Measurements from ENCODE around the gene SLC46A1. TPM values are rescaled to one million over a fixed set of nuclear protein-coding genes. Genes with fewer than 3 reads are reported as not detected.
A peak's percentile ranks its signal among the peaks of the same experiment; 100 is the strongest.

The SLC46A1 gene
- total RNA-seq, 3 donors from 2014 or later, result 11.2 to 22.7 (median 12.5) TPM

GRCh38 chr17:28398280-28398981 is 7.6 kb downstream of the SLC46A1 start:
- H3K9me3 ChIP-seq, result no peaks in the 10 kb centered on the region
- no peak overlapping the region for H3K4me3 ChIP-seq
- DNase-seq (ENCODE audit: low spot score in 2 of 2), result no peak
- peak overlapping the region in 1 of 2 donors; percentile 25 for H3K27ac ChIP-seq
- TF ChIP-seq POLR2AphosphoS5 (IDR thresholded peaks at IDR 0.05) (no peak), POLR2A (IDR thresholded peaks at IDR 0.05) (no peak), CTCF (IDR thresholded peaks at IDR 0.05) (no peak)
- intact Hi-C loops (cut with DNase I; ENCODE audit: low total_unique reads), result no loop called here
- H3K36me3 ChIP-seq, result no peaks in the 10 kb centered on the region
- no peaks in the 10 kb centered on the region for H3K27me3 ChIP-seq
- H3K4me1 ChIP-seq, result no peaks in the 10 kb centered on the region

- Histone ChIP-seq H3K27me3 (no peaks in the 10 kb centered on the region), H3K9me3 (no peaks in the 10 kb centered on the region), H3K4me1 (no peaks in the 10 kb centered on the region), H3K27ac (no peak overlapping the region), H3K4me3 (no peak overlapping the region), H3K36me3 (no peaks in the 10 kb centered on the region)
- DNase-seq (ENCODE audit: low spot score in 2 of 2), result no peak
- TF ChIP-seq POLR2AphosphoS5 (IDR thresholded peaks at IDR 0.05), result no peak
- TF ChIP-seq POLR2A (IDR thresholded peaks at IDR 0.05), result no peak
- no peak for TF ChIP-seq CTCF (IDR thresholded peaks at IDR 0.05)
- intact Hi-C loops (cut with DNase I; ENCODE audit: low total_unique reads), result no loop called here
These were observed 8.2 kb downstream of the SLC46A1 start for GRCh38 chr17:28397687-28398279.

GRCh38 chr17:28397275-28397674 is 8.7 kb downstream of the SLC46A1 start:
- Histone ChIP-seq H3K27me3 (no peaks in the 10 kb centered on the region), H3K9me3 (no peaks in the 10 kb centered on the region), H3K36me3 (no peaks in the 10 kb centered on the region), H3K4me1 (no peaks in the 10 kb centered on the region), H3K4me3 (no peak overlapping the region), H3K27ac (no peak overlapping the region)
- DNase-seq (ENCODE audit: low spot score in 2 of 2), result no peak
- intact Hi-C loops (cut with DNase I; ENCODE audit: low total_unique reads), result no loop called here
- TF ChIP-seq POLR2AphosphoS5 (IDR thresholded peaks at IDR 0.05) (no peak), CTCF (IDR thresholded peaks at IDR 0.05) (no peak), POLR2A (IDR thresholded peaks at IDR 0.05) (no peak)

- intact Hi-C loops (cut with DNase I; ENCODE audit: low total_unique reads), result no loop called here
- Histone ChIP-seq H3K27ac (no peak overlapping the region), H3K9me3 (no peaks in the 10 kb centered on the region), H3K4me1 (no peaks in the 10 kb centered on the region), H3K36me3 (no peaks in the 10 kb centered on the region), H3K4me3 (no peak overlapping the region), H3K27me3 (no peaks in the 10 kb centered on the region)
- no peak for TF ChIP-seq CTCF (IDR thresholded peaks at IDR 0.05)
- TF ChIP-seq POLR2A (IDR thresholded peaks at IDR 0.05), result no peak
- no peak for TF ChIP-seq POLR2AphosphoS5 (IDR thresholded peaks at IDR 0.05)
- DNase-seq (ENCODE audit: low spot score in 2 of 2), result no peak
These were observed 9.3 kb downstream of the SLC46A1 start for GRCh38 chr17:28396635-28397239.

- no peak for TF ChIP-seq POLR2A (IDR thresholded peaks at IDR 0.05)
- no peak for TF ChIP-seq POLR2AphosphoS5 (IDR thresholded peaks at IDR 0.05)
- TF ChIP-seq CTCF (IDR thresholded peaks at IDR 0.05), result no peak
- no peaks in the 10 kb centered on the region for H3K9me3 ChIP-seq
- H3K27ac ChIP-seq, result no peak overlapping the region
- no peaks in the 10 kb centered on the region for H3K36me3 ChIP-seq
- no peaks in the 10 kb centered on the region for H3K27me3 ChIP-seq
- no peaks in the 10 kb centered on the region for H3K4me1 ChIP-seq
- intact Hi-C loops (cut with DNase I; ENCODE audit: low total_unique reads), result no loop called here
- no peak overlapping the region for H3K4me3 ChIP-seq
- no peak for DNase-seq (ENCODE audit: low spot score in 2 of 2)
These were observed 10.0 kb downstream of the SLC46A1 start for GRCh38 chr17:28395968-28396367.
